Middle frontal gyrus (tissue), 1 donor: Measurements from ENCODE around the gene OSBPL6.

Experiments
- DNase-seq: peaks from one replicate; pipeline ENCODE4 v3.0.0-alpha.2; 2015; ENCODE audit warnings: low spot score; ENCODE audit errors: extremely low spot score

Gene OSBPL6

GRCh38 chr2:178238154-178238521 lies 43.8 kb downstream of the OSBPL6 start:
- DNase-seq, result no peak

DNA sequence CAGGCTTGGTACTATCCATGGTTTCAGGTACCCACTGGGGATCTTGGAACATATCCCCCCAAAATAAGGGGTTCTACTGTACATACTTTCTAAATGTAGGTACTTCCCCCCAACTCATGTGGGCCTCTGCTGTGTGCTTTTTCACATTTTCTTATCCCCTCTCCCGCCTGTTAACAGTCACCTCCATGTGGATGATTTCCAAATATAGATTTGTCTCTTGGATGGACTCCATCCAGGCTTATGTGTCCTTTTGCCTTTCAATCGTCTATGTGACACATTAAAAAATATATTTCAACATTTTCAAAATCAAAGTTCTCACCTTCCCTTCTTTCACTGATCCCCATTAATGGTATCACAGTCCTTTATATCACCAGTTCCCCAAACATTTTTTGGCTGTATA lies 44.4 kb downstream of the OSBPL6 start:
- DNase-seq, result no peak

DNA sequence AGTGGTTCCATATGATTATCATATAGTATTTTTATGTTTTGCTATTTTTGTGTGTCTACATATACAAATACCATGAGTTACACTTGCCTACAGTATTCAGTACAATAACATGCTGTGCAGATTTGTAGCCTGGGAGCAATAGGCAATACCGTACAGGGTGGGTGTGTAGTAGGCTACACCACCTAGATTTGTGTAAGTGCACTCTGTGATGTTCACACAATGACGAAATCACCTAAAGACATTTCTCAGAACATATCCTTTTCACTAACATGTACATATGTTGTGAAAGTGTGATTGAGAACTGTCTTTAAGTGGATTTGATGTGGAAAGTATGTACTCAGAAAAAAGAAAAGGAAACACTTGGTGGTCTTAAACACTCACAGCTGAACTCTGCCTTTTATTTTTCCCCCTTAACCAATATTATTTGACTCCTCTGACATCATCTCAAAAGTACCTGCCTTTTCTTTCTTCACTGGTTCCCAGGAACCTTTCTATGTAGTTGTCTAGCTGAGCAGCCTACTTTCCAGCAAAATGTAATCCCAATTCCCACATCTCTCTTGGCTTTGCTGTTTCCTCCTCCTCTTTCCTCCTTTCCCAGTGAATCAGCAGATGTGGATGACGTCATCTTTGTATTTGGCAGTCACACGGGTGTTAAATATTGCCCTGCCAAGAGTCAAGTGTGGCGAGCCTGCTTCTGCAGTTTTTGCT lies 47.7 kb downstream of the OSBPL6 start:
- peak; percentile 76 for DNase-seq

DNA sequence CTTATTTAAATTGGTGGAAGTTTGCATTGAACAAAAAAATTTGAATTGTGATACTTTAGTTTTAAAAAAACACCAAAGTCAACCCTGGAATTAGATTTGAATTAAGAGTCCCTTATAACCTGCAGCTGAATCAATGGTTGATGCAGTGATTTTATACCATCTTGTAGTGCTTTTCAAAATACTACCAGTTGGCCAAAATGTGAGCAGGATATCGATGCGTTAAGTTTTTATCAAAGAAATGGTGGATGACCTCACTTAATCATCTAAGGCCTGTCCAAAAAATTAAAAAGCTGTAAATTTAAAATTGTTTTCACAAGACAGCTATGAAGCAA lies 48.2 kb downstream of the OSBPL6 start:
- no peak for DNase-seq

- DNase-seq, result no peak
Measured at GRCh38 chr2:178243961-178244360, 49.6 kb downstream of the OSBPL6 start.

GRCh38 chr2:178244777-178245176 lies 50.5 kb downstream of the OSBPL6 start:
- no peak for DNase-seq

- DNase-seq, result no peak
Measured at GRCh38 chr2:178246696-178247095, 52.4 kb downstream of the OSBPL6 start.

DNA sequence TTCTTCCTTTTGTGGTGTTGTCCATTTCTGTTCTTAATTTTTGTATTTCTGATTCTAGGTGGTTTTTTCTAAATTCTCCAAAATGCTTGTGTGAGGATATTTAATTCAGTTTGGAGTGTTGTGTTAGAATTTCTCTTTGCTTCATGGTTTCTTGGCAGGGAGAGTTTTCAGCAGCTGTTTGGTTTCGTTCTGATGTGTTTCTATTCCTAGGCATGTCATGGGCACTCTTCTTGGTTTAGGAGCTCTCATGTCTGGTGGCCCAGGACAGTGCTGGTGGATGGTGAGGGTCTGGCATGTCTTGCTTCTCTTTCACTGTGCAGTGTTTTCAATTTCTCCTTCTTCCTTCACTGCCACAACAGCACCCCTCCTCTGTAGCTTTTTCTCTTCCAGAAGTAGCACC lies 52.9 kb downstream of the OSBPL6 start:
- DNase-seq, result no peak

- DNase-seq, result no peak
Measured at GRCh38 chr2:178250429-178250828, 56.1 kb downstream of the OSBPL6 start.

GRCh38 chr2:178251151-178251955 lies 57.0 kb downstream of the OSBPL6 start:
- no peak for DNase-seq

DNA sequence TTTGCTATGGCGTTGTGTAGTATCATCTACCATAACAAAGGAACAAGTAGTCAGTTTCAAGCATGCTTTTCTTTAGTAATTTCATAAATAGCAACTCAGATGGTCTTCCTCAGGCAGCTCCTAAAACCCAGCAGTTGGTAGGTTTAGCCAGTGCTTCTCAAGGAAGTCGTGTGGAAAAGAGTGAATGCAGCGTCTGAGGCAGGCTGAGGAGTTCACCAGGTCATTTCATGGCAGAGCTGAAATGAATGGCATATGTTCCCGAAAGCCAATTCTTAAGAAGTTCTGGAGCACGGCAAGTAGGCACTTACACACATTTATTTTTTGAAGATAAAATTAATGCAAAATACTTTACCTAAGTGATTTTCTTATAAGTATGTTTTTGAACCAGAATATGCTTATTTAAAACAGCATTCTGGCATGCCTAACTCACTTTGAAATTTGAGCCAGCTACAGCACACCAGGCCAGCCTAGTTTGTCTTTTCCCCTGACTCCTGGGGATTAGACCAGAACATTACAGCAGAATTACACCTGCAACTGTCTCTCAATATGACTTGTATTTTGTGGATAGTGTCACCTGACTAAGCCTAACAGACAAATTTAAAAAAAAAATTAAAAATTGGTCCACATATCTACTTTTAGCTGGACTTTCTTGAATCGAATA lies 62.2 kb downstream of the OSBPL6 start:
- no peak for DNase-seq

- DNase-seq, result no peak
Measured at GRCh38 chr2:178257127-178257526, 62.8 kb downstream of the OSBPL6 start.

GRCh38 chr2:178258916-178259315 lies 64.6 kb downstream of the OSBPL6 start:
- DNase-seq, result no peak

DNA sequence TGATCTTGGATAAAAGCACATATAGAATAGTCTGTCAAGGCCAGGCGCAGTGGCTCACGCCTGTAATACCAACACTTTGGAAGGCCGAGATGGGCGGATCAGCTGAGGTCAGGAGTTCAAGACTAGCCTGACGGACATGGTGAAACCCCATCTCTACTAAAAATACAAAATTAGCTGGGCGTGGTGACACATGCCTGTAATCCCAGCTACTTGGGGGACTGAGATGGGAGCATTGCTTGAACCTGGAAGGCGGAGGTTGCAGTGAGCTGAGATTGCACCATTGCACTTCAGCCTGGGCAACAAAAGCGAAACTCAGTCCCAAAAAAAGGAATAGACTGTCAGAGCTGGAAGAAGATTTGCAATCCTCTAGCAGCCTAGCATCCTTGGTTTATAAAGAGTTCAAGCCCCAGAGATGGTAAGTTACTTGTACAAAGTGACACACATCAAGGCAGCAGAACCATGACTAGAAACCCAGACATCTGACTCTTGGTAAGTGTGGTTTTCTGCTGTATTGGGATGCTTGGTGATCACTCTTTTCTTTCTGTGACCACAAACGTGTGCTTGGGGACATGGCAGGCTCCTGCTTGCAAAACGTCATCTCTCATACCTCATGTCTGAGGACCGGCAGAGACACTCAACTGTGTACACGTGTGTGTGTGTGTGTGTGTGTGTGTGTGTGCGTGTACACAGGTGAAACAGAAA lies 69.0 kb downstream of the OSBPL6 start:
- no peak for DNase-seq

GRCh38 chr2:178264211-178264610 lies 69.9 kb downstream of the OSBPL6 start:
- DNase-seq, result no peak

- DNase-seq, result no peak
Measured at GRCh38 chr2:178265851-178266250, 71.5 kb downstream of the OSBPL6 start.

DNA sequence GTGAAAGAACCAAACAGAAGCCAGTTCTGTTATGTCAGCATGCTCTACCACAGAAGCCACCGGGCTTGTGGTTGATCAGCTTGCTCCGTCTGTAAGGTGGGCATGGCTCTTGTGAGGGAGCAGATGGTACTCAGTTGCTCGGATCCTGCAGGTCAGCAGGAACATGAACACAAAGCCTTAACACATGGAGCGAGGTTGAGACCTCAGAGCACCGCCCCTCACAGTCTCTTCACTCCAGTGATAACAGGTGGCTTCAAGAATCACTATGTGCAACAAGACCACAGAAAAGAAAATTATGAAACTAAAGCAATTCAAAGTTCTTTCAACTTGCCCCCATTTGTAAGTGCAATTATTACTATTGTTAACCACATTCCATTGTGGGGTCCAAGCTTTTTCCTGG lies 72.1 kb downstream of the OSBPL6 start:
- no peak for DNase-seq

DNA sequence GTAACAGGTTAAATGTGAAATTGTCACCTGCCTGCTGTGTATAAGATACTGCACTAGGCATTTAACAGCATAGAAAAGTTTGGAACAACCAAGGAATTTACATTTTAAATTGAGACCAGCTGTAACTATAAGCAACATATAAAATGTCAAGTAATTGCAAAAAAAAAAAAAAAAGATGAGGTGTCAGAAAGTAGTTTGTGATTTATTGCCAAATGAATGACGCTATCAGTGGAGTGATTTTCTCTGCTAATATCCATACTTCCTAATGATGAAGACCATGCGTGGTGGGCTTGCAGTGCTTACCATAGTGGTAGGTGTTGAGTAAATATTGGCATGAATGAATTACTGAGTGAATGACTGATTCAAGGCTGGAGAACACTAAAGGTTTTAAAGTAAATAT lies 73.3 kb downstream of the OSBPL6 start:
- DNase-seq, result no peak

- DNase-seq, result no peak
Measured at GRCh38 chr2:178268435-178268834, 74.1 kb downstream of the OSBPL6 start.

DNA sequence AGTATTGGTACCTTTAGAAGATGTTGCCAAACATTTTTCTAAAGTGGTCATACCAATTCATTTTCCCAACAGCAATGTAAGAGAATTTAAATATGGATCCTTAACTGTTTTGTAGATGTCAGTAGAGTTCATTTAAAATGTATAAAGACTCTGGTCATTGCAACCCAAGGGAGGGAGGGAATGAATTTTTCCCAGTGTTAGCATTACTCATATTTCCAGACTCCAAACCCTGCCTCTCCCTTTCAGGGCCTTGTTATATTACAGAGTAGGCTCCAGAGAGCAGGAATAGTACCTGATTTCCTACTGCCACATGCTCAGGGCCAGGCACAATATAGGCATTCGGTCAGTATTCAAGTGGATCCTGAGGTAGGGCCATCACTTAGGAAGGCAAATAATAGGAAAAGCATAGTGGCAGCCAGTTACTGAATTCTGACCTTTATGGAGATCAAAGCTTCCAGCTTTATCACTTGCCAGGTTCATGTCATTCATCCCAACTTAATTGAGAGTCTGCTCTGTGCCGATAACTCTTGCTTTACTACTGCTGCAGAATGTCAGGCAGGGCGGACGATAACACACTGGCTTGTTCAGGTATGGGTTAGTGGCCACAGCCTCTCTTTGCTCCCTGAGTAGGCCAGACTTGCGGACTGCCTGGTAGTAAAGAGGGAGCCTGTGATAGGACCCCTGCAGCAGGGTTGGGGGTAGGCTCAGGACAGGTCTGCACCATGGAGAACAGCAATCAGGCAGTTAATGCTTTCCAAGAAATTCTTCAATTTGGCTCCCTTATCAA lies 75.3 kb downstream of the OSBPL6 start:
- no peak for DNase-seq

DNA sequence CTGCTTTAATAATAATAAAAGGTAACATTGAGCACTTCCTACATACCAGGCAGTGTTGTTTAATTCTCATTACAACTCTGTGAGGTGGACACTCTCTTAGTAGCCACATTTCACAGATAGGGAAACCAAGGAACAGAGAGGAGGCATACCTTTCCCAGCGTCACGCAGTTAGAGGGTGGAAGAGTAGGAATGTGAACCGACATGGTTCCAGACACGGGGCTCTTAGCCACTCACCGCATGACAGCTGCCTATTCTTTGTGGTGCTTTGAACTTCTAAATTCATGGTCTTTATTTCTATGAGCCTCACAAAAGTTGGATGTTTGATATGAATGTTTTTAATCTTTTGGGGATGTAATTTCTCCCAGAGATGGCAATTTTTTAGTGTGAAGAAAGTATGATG lies 76.0 kb downstream of the OSBPL6 start:
- no peak for DNase-seq
